ENCODE results near the gene VPS13D.

- no peak for TF ChIP-seq CTCF (IDR thresholded peaks at IDR 0.05)
- TF ChIP-seq POLR2A (IDR thresholded peaks at IDR 0.05): no peak
Observed at GRCh38 chr1:12338823-12339222, 109.0 kb downstream of the VPS13D start.

All from testis (tissue), 2 donors.